NCI-H510A (cell line): ENCODE results near the gene MDM4.
"Not testable (repeated sequence)": the region's sequence is repeated elsewhere in the genome, so short reads cannot be mapped to it uniquely, and the experiment has no call there.

Source experiments
- DNase-seq: peaks from one replicate; lab custom pipeline; 2025; lab: John Stamatoyannopoulos, UW

Gene MDM4

GRCh38 chr1:204562075-204562990 is 46.1 kb downstream of the MDM4 start:
- no peak for DNase-seq

- no peak for DNase-seq
These were observed 47.1 kb downstream of the MDM4 start for GRCh38 chr1:204563307-204563706.

- DNase-seq: no peak
These were observed 47.6 kb downstream of the MDM4 start for GRCh38 chr1:204563780-204564179.

- DNase-seq: no peak
These were observed 48.6 kb downstream of the MDM4 start for GRCh38 chr1:204564835-204565234.

GRCh38 chr1:204565617-204566582 is 49.7 kb downstream of the MDM4 start:
- peak; percentile 67 for DNase-seq

GRCh38 chr1:204566583-204566955 is 50.4 kb downstream of the MDM4 start:
- no peak for DNase-seq

- DNase-seq: no peak
These were observed 50.9 kb downstream of the MDM4 start for GRCh38 chr1:204567071-204567470.

- no peak for DNase-seq
These were observed 52.5 kb downstream of the MDM4 start for GRCh38 chr1:204568576-204569315.

- no peak for DNase-seq
These were observed 53.3 kb downstream of the MDM4 start for GRCh38 chr1:204569478-204569877.

GRCh38 chr1:204570021-204570420 is 53.8 kb downstream of the MDM4 start:
- not testable (repeated sequence) for DNase-seq

GRCh38 chr1:204571128-204571527 is 54.9 kb downstream of the MDM4 start:
- DNase-seq: no peak

- no peak for DNase-seq
These were observed 55.4 kb downstream of the MDM4 start for GRCh38 chr1:204571631-204572030.

GRCh38 chr1:204572923-204573922 is 57.0 kb downstream of the MDM4 start:
- no peak for DNase-seq

GRCh38 chr1:204574016-204574864 is 58.0 kb downstream of the MDM4 start:
- no peak for DNase-seq

- DNase-seq: no peak
These were observed 58.6 kb downstream of the MDM4 start for GRCh38 chr1:204574865-204575163.

GRCh38 chr1:204575221-204576190 is 59.3 kb downstream of the MDM4 start:
- DNase-seq: no peak

GRCh38 chr1:204576422-204576821 is 60.2 kb downstream of the MDM4 start:
- DNase-seq: no peak

- DNase-seq: no peak
These were observed 61.7 kb downstream of the MDM4 start for GRCh38 chr1:204577794-204578478.
